Right atrium auricular region (tissue), 2 donors: ENCODE data around the gene MIB1. TPM values are rescaled to one million over a fixed set of nuclear protein-coding genes. Genes with fewer than 3 reads are reported as not detected.

ENCODE experiments used
- DNase-seq: peaks from one replicate; pipeline ENCODE4 v3.0.0-alpha.2; 2019; ENCODE audit warnings: low spot score
- H3K27ac ChIP-seq, 2 donors: fragments of 200-600 bp; sonication (generic); 1 replicate in 1 of 2; 2 replicates in 1 of 2; pipeline ENCODE4 v1.5.1; 2016 to 2019
- H3K27me3 ChIP-seq, 2 donors: fragments of 200-600 bp; sonication (generic); one replicate each; pipeline versions ENCODE4 v1.5.1 to v1.6.0; 2017 to 2019
- H3K36me3 ChIP-seq: fragments of 200-600 bp; sonication (generic); one replicate; pipeline ENCODE4 v1.5.1; 2016
- H3K4me1 ChIP-seq, 2 donors: fragments of 200-600 bp; sonication (generic); one replicate each; pipeline versions ENCODE4 v1.5.1 to v1.6.0; 2017 to 2019
- H3K4me3 ChIP-seq, 2 donors: fragments of 200-600 bp; sonication (generic); 1 replicate in 1 of 2; 2 replicates in 1 of 2; pipeline ENCODE4 v1.5.1; 2017 to 2019; ENCODE audit warnings: mild to moderate bottlenecking in 1 of 2, moderate library complexity in 1 of 2
- H3K9me3 ChIP-seq, 2 donors: fragments of 200-600 bp; sonication (generic); one replicate each; pipeline ENCODE4 v1.5.1; 2019
- total RNA-seq, 2 donors: library from RNA; depleted of rRNA; stranded (reverse); fragments of >200 nt; gene quantifications; one replicate each; pipeline ENCODE4 v1.1.0, GENCODE V29; 2016
- TF ChIP-seq, protein P1 (sequence below), 2 donors: fragments of 200-600 bp; sonication (generic); IDR thresholded peaks; one replicate each; pipeline ENCODE4 v1.5.1; 2019; ENCODE audit warnings: antibody characterized with exemption in 2 of 2

Gene MIB1
- total RNA-seq, 2 donors from 2014 or later = 16.7 to 20.8 TPM

DNA sequence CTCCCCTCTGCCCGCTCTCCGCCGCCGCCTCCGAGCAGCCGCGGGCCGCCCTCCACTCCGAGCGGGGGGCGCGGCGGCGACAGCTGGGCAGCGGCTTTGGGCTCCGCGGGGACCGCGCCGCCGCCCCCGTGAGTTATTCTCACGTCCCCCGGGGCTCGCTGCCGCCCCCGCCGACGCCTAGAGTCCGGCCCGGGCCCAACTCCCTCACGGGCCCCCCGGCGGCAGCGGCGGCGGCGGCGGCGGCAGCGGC is 645 bp downstream of the MIB1 start:
- TF ChIP-seq, protein P1, sequence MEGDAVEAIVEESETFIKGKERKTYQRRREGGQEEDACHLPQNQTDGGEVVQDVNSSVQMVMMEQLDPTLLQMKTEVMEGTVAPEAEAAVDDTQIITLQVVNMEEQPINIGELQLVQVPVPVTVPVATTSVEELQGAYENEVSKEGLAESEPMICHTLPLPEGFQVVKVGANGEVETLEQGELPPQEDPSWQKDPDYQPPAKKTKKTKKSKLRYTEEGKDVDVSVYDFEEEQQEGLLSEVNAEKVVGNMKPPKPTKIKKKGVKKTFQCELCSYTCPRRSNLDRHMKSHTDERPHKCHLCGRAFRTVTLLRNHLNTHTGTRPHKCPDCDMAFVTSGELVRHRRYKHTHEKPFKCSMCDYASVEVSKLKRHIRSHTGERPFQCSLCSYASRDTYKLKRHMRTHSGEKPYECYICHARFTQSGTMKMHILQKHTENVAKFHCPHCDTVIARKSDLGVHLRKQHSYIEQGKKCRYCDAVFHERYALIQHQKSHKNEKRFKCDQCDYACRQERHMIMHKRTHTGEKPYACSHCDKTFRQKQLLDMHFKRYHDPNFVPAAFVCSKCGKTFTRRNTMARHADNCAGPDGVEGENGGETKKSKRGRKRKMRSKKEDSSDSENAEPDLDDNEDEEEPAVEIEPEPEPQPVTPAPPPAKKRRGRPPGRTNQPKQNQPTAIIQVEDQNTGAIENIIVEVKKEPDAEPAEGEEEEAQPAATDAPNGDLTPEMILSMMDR (IDR thresholded peaks at IDR 0.05) = no peak
- Histone ChIP-seq H3K4me3 (peak overlapping the region; percentile 98 to 99), H3K27ac (peak overlapping the region; percentile 99), H3K4me1 (peaks cover 0 to 25% of the 10 kb centered on the region in 2 donors), H3K27me3 (no peaks in the 10 kb centered on the region), H3K36me3 (no peaks in the 10 kb centered on the region), H3K9me3 (no peaks in the 10 kb centered on the region)
- no peak for DNase-seq

DNA sequence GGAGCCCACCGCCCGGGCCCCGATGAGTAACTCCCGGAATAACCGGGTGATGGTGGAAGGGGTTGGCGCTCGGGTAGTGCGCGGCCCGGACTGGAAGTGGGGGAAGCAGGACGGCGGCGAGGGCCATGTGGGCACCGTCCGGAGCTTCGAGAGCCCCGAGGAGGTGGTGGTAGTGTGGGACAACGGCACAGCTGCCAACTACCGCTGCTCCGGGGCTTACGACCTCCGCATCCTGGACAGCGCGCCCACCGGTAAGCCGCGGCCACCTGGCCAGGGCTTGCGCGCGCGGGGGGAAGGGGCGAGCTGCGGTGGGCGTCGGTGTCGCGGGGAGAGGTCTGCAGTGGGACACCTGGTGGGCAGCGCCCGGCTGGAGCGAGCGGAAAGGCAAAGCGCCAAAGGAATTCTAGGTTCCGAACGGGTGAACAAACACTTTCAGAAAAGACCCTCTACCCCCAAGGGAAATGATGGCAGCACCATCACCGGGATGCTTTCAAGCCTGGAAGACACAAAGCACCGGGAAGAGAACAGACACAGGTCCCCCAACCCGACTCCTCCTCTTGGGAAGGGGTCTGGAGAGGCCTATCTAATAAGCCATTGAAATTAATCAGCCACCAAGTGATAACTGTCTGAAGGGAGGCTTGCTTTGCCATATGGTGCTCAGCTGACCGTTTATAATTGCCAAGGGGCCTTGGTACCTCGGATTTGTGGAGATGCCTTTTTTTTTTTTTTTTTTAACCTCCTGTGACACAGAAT is 1.1 kb downstream of the MIB1 start:
- TF ChIP-seq, protein P1 (IDR thresholded peaks at IDR 0.05) = no peak
- H3K4me1 ChIP-seq = peaks cover 0 to 25% of the 10 kb centered on the region in 2 donors
- no peak for DNase-seq

DNA sequence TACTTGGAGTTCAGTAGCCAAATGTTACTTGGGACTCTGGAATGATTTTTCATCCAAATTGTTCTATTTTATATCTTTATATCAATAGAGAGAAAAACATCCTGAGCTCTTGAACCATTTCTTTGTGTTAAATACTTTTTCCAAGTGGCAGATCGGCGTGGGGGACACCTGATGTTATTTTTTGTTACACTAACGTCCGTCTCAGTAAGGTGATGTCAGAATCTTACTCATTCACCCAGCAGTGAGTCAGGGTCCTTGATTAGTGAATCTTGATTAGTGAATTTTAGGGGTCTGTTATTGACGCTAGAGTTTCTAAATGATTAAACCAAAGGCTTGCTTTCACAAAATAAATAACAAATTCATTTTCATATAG is 1.7 kb downstream of the MIB1 start:
- DNase-seq = no peak
- H3K9me3 ChIP-seq = no peaks in the 10 kb centered on the region
- TF ChIP-seq, protein P1 (IDR thresholded peaks at IDR 0.05) = no peak
- peak overlapping the region; percentile 99 for H3K27ac ChIP-seq
- H3K4me1 ChIP-seq = peaks cover 0 to 28% of the 10 kb centered on the region in 2 donors
- H3K36me3 ChIP-seq = no peaks in the 10 kb centered on the region
- no peaks in the 10 kb centered on the region for H3K27me3 ChIP-seq
- peak overlapping the region; percentile 98 to 99 for H3K4me3 ChIP-seq

More for the DNA sequence above, 1.1 kb downstream of the MIB1 start:
- H3K4me3 ChIP-seq = peak overlapping the region; percentile 98 to 99
- peak overlapping the region; percentile 99 for H3K27ac ChIP-seq
- H3K36me3 ChIP-seq = no peaks in the 10 kb centered on the region
- H3K9me3 ChIP-seq = no peaks in the 10 kb centered on the region
- no peaks in the 10 kb centered on the region for H3K27me3 ChIP-seq

DNA sequence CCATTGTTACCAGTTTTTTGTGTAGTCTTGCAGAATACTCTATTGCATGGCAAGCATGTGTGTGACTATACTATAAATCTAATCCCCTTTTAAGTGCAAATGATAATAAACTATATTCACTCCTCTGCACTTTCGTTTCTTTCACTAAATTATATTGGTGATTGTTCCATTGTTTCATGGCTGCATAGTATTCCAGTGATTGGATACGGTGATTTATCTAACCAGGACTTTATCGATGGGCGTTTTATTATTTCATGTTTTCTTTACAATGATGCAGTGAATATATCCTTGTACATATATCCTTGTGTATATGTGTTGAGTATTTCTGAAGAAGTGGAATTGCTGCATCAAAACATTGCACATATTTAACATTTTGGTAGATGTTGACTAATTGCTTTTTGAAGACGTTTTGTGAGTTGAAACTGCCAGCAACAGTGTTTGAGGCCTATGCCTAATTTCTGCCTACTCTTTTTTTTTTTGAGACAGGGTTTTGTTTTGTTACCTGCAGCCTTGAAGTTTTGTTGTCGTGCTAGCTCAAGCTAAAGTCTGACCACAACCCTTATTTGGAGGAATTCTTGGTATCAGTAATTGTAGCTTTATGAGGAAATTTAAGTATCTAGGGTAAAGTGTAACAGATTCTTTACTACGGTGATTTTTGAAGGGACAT is 2.7 kb downstream of the MIB1 start:
- Histone ChIP-seq H3K4me1 (peaks cover 0 to 34% of the 10 kb centered on the region in 2 donors), H3K27me3 (no peaks in the 10 kb centered on the region), H3K9me3 (no peaks in the 10 kb centered on the region), H3K36me3 (no peaks in the 10 kb centered on the region), H3K27ac (no peak overlapping the region), H3K4me3 (no peak overlapping the region)
- TF ChIP-seq, protein P1 (IDR thresholded peaks at IDR 0.05) = no peak
- DNase-seq = no peak

DNA sequence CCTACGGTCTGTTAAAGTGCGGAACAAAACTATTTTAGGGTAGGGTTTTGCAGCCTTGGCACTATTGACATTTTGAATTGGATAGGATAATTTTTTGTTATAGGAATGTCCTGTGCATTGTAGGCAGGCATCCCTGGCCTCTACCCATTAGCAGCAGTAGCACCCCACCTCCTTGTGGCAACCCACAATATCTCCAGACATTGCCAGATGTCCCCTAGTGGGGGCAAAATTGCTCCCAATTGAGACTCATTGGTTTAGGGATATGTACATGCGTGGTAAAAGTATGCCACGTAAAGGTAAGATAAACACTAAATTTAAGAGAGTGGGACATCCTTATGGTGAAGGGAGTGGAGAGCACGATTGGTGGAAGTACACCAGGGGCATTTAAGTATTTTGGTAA is 4.6 kb downstream of the MIB1 start:
- H3K4me1 ChIP-seq = peaks cover 0 to 27% of the 10 kb centered on the region in 2 donors
- H3K36me3 ChIP-seq = no peaks in the 10 kb centered on the region
- TF ChIP-seq, protein P1 (IDR thresholded peaks at IDR 0.05) = no peak
- H3K27me3 ChIP-seq = no peaks in the 10 kb centered on the region
- no peak overlapping the region for H3K4me3 ChIP-seq
- no peaks in the 10 kb centered on the region for H3K9me3 ChIP-seq
- H3K27ac ChIP-seq = no peak overlapping the region
- no peak for DNase-seq
